Measurements from ENCODE around the gene RTRAF.

GRCh38 chr14:51959928-51960327 is 29.4 kb upstream of the RTRAF start:
- TF ChIP-seq CTCF (conservative IDR thresholded peaks at IDR 0.05; ENCODE audit: low read depth, low read length) (no peak), EZH2phosphoT487 (IDR thresholded peaks at IDR 0.05; ENCODE audit: borderline replicate concordance, low read length) (no peak)
